ENCODE results near the gene RNF227. TPM values are rescaled to one million over a fixed set of nuclear protein-coding genes. Genes with fewer than 3 reads are reported as not detected.
"Not testable (repeated sequence)": the region's sequence is repeated elsewhere in the genome, so short reads cannot be mapped to it uniquely, and the experiment has no call there.

RNF227 gene
- total and polyA plus RNA-seq, 2 of the 8 experiments (the other 6 are each of a cell fraction or from before 2014, with no cell fraction given): 0.63 to 1.7 TPM

- H3K79me1 ChIP-seq (ENCODE audit: low read depth, low read length); DNase-seq (ENCODE audit: low read depth in 1 of 2, low spot score in 2 of 2); FAIRE-seq; H2BK20ac ChIP-seq (ENCODE audit: low read length); H3K27ac ChIP-seq (ENCODE audit: low read depth, low read length); POLR2A ChIA-PET (ENCODE audit: partially characterized antibody); H4K8ac ChIP-seq (ENCODE audit: extremely low read depth, insufficient read depth, low read length); H3K18ac ChIP-seq (ENCODE audit: extremely low read depth, low read length); H2AK5ac ChIP-seq (ENCODE audit: low read depth, low read length); H3K27me3 ChIP-seq (replicated peaks in 1 of 4; ENCODE audit: control insufficient read depth in 3 of 4, extremely low read depth in 1 of 4, insufficient read depth in 3 of 4, low read length in 3 of 4); H3K4ac ChIP-seq (replicated peaks; ENCODE audit: insufficient read length, low read depth, low read length); H3K4me1 ChIP-seq (replicated peaks in 1 of 4; ENCODE audit: control insufficient read depth in 3 of 4, insufficient read depth in 4 of 4, low read length in 3 of 4); H3K36me3 ChIP-seq (ENCODE audit: control insufficient read depth in 2 of 4, insufficient read depth in 4 of 4, low read length in 3 of 4); H3K14ac ChIP-seq (ENCODE audit: insufficient read length); H3K23ac ChIP-seq (ENCODE audit: insufficient read length); H3K4me3 ChIP-seq (ENCODE audit: extremely low read depth in 1 of 4, insufficient read depth in 2 of 4, low read depth in 3 of 4, low read length in 4 of 4); H2BK15ac ChIP-seq (ENCODE audit: low read length); H2BK12ac ChIP-seq (ENCODE audit: low read depth, low read length); H2AFZ ChIP-seq (ENCODE audit: low read length); H2BK5ac ChIP-seq (ENCODE audit: low read depth, low read length); H3K9me3 ChIP-seq (ENCODE audit: insufficient read depth in 2 of 2, low read depth in 1 of 2, low read length in 1 of 2); H3K56ac ChIP-seq (replicated peaks; ENCODE audit: insufficient read length, low read depth, low read length); H4K91ac ChIP-seq (replicated peaks; ENCODE audit: insufficient read length, low read length); H3K9ac ChIP-seq (replicated peaks in 1 of 4; ENCODE audit: extremely low read depth in 1 of 4, low read depth in 3 of 4, low read length in 3 of 4); H4K20me1 ChIP-seq (replicated peaks in 1 of 2; ENCODE audit: control insufficient read depth in 1 of 2, insufficient read depth in 2 of 2, low read length in 2 of 2); H3K4me2 ChIP-seq (ENCODE audit: insufficient read depth in 1 of 2, low read depth in 2 of 2, low read length in 2 of 2); H3K23me2 ChIP-seq (ENCODE audit: low read depth, low read length); H4K5ac ChIP-seq (ENCODE audit: insufficient read length, low read depth, low read length); H3K79me2 ChIP-seq (ENCODE audit: control insufficient read depth in 1 of 2, insufficient read depth in 2 of 2, low read length in 2 of 2); H2BK120ac ChIP-seq (replicated peaks; ENCODE audit: low read depth, low read length): not testable (repeated sequence)
- 89% methylated on average over 13 of the region's 13 CpGs; no CpG with 5 or more reads in 1 of the 2 experiments for WGBS, 2 experiments (ENCODE audit: extremely low coverage in 1 of 2, insufficient coverage in 1 of 2, insufficient read length in 1 of 2, insufficient replicate concordance in 2 of 2, low coverage in 1 of 2, low lambda C conversion rate in 2 of 2, missing lambda C conversion rate in 1 of 2)
- CTCF ChIA-PET (ENCODE audit: partially characterized antibody): interaction anchor here (0.7 to 2.2 kb wide), 4 partner anchors 9 to 317 kb away, joined by 3 to 5 read pairs (median 4); no protein-coding TSS in a partner anchor
These were observed 37.2 kb upstream of the RNF227 start for GRCh38 chr17:7953266-7953665.

Data from H1 (cell line).